Endometrium (tissue), 2 donors: ENCODE data around the gene PTX4.

Source experiments
- FAIRE-seq: peaks from 2 replicates; lab custom pipeline; 2012; peaks lifted over from hg19 to GRCh38; lab: Jason Lieb, UNC
- donor health status: control.
- donor health status: control.

The PTX4 gene

GRCh38 chr16:1488619-1489018, at the start of gene PTX4:
Gene PTX4 (minus strand): TSS chr16:1488944. CDS start chr16:1488909, 35 bp downstream.
- no peak for FAIRE-seq

GRCh38 chr16:1537763-1538289, 49.1 kb upstream of the PTX4 start:
- no peak for FAIRE-seq

GRCh38 chr16:1537138-1537577, 48.4 kb upstream of the PTX4 start:
- FAIRE-seq: no peak

- FAIRE-seq: no peak
Observed at GRCh38 chr16:1536601-1537000, 47.9 kb upstream of the PTX4 start.

- no peak for FAIRE-seq
Observed at GRCh38 chr16:1535391-1536291, 46.9 kb upstream of the PTX4 start.

- no peak for FAIRE-seq
Observed at GRCh38 chr16:1534021-1535020, 45.6 kb upstream of the PTX4 start.

- no peak for FAIRE-seq
Observed at GRCh38 chr16:1533443-1533951, 44.8 kb upstream of the PTX4 start, which contains the start of gene TMEM204. Gene TMEM204 (plus strand): TSS chr16:1533666. CDS start chr16:1534276, 610 bp downstream.

- no peak for FAIRE-seq
Observed at GRCh38 chr16:1532771-1533170, 44.0 kb upstream of the PTX4 start.

GRCh38 chr16:1532081-1532760, 43.5 kb upstream of the PTX4 start:
- FAIRE-seq: no peak

GRCh38 chr16:1531638-1531910, 42.8 kb upstream of the PTX4 start:
- no peak for FAIRE-seq

GRCh38 chr16:1530883-1531637, 42.3 kb upstream of the PTX4 start:
- FAIRE-seq: peak; percentile 46

GRCh38 chr16:1530349-1530882, 41.7 kb upstream of the PTX4 start:
- no peak for FAIRE-seq

- no peak for FAIRE-seq
Observed at GRCh38 chr16:1528921-1529537, 40.3 kb upstream of the PTX4 start.

- FAIRE-seq: no peak
Observed at GRCh38 chr16:1527836-1528811, 39.4 kb upstream of the PTX4 start.

- no peak for FAIRE-seq
Observed at GRCh38 chr16:1526608-1527555, 38.1 kb upstream of the PTX4 start.

GRCh38 chr16:1525871-1526607, 37.3 kb upstream of the PTX4 start:
- FAIRE-seq: no peak

GRCh38 chr16:1524366-1524765, 35.6 kb upstream of the PTX4 start:
- no peak for FAIRE-seq
